ENCODE data around the gene SLK.

The SLK gene

GRCh38 chr10:103958996-103959395 lies 7.9 kb upstream of the SLK start:
- DNase-seq: no peak
- TF ChIP-seq GATA1 (IDR thresholded peaks at IDR 0.05; ENCODE audit: low read depth, low read length): no peak
- no peak for TF ChIP-seq POLR2A (IDR thresholded peaks at IDR 0.05; ENCODE audit: low read length)

- no peak for DNase-seq
These were observed 6.8 kb upstream of the SLK start for GRCh38 chr10:103960103-103960502.

GRCh38 chr10:103967448-103968071 lies 620 bp downstream of the SLK start:
- no peak for TF ChIP-seq POLR2A (IDR thresholded peaks at IDR 0.05; ENCODE audit: low read length)
- no peak for TF ChIP-seq GATA1 (IDR thresholded peaks at IDR 0.05; ENCODE audit: low read depth, low read length)
- DNase-seq: peak; percentile 67 to 80

More at GRCh38 chr10:103960103-103960502, 6.8 kb upstream of the SLK start:
- TF ChIP-seq GATA1 (IDR thresholded peaks at IDR 0.05; ENCODE audit: low read depth, low read length): no peak
- TF ChIP-seq POLR2A (IDR thresholded peaks at IDR 0.05; ENCODE audit: low read length): no peak

GRCh38 chr10:103968441-103969391 lies 1.8 kb downstream of the SLK start:
- peak; percentile 26 to 55 for DNase-seq
- TF ChIP-seq POLR2A (IDR thresholded peaks at IDR 0.05; ENCODE audit: low read length) (no peak), GATA1 (IDR thresholded peaks at IDR 0.05; ENCODE audit: low read depth, low read length) (no peak)

GRCh38 chr10:103969436-103969835 lies 2.5 kb downstream of the SLK start:
- TF ChIP-seq POLR2A (IDR thresholded peaks at IDR 0.05; ENCODE audit: low read length) (no peak), GATA1 (IDR thresholded peaks at IDR 0.05; ENCODE audit: low read depth, low read length) (no peak)
- peak; percentile 26 to 47 for DNase-seq

GRCh38 chr10:103969857-103970627 lies 3.1 kb downstream of the SLK start:
- TF ChIP-seq GATA1 (IDR thresholded peaks at IDR 0.05; ENCODE audit: low read depth, low read length) (no peak), POLR2A (IDR thresholded peaks at IDR 0.05; ENCODE audit: low read length) (peak; percentile 39)
- DNase-seq: peak; percentile 22 to 47

GRCh38 chr10:103975169-103975568 lies 8.2 kb downstream of the SLK start:
- no peak for TF ChIP-seq POLR2A (IDR thresholded peaks at IDR 0.05; ENCODE audit: low read length)
- TF ChIP-seq GATA1 (IDR thresholded peaks at IDR 0.05; ENCODE audit: low read depth, low read length): no peak
- no peak for DNase-seq

- no peak for TF ChIP-seq GATA1 (IDR thresholded peaks at IDR 0.05; ENCODE audit: low read depth, low read length)
- TF ChIP-seq POLR2A (IDR thresholded peaks at IDR 0.05; ENCODE audit: low read length): no peak
- no peak for DNase-seq
These were observed 10.3 kb downstream of the SLK start for GRCh38 chr10:103977204-103977603.

- no peak for DNase-seq
- TF ChIP-seq POLR2A (IDR thresholded peaks at IDR 0.05; ENCODE audit: low read length) (no peak), GATA1 (IDR thresholded peaks at IDR 0.05; ENCODE audit: low read depth, low read length) (no peak)
These were observed 12.6 kb downstream of the SLK start for GRCh38 chr10:103979530-103979929.

- TF ChIP-seq GATA1 (IDR thresholded peaks at IDR 0.05; ENCODE audit: low read depth, low read length) (no peak), POLR2A (IDR thresholded peaks at IDR 0.05; ENCODE audit: low read length) (no peak)
- DNase-seq: peak in 1 of 2 experiments; percentile 13
These were observed 13.5 kb downstream of the SLK start for GRCh38 chr10:103980288-103980906.

- TF ChIP-seq POLR2A (IDR thresholded peaks at IDR 0.05; ENCODE audit: low read length): no peak
- no peak for TF ChIP-seq GATA1 (IDR thresholded peaks at IDR 0.05; ENCODE audit: low read depth, low read length)
- DNase-seq: peak; percentile 6 to 31
These were observed 15.7 kb downstream of the SLK start for GRCh38 chr10:103982639-103983038.

GRCh38 chr10:103983367-103983911 lies 16.5 kb downstream of the SLK start:
- TF ChIP-seq POLR2A (IDR thresholded peaks at IDR 0.05; ENCODE audit: low read length) (no peak), GATA1 (IDR thresholded peaks at IDR 0.05; ENCODE audit: low read depth, low read length) (no peak)
- no peak for DNase-seq

- no peak for TF ChIP-seq POLR2A (IDR thresholded peaks at IDR 0.05; ENCODE audit: low read length)
- no peak for TF ChIP-seq GATA1 (IDR thresholded peaks at IDR 0.05; ENCODE audit: low read depth, low read length)
- no peak for DNase-seq
These were observed 18.8 kb downstream of the SLK start for GRCh38 chr10:103985726-103986125.
